Measurements from ENCODE around the gene CEP41. TPM values are rescaled to one million over a fixed set of nuclear protein-coding genes. Genes with fewer than 3 reads are reported as not detected.

CEP41 gene
- polyA plus RNA-seq, 3 donors = 2.9 to 8.5 (median 7.2) TPM

- Histone ChIP-seq H4K20me1 (ENCODE audit: insufficient read depth, low read length) (no peaks in the 10 kb centered on the region), H3K9me3 (replicated peaks in 1 of 2; ENCODE audit: control insufficient read depth in 1 of 2, insufficient read depth in 1 of 2, low read length in 2 of 2) (peaks cover 20 to 26% of the 10 kb centered on the region in 2 donors), H3K4me2 (replicated peaks; ENCODE audit: extremely low read depth, low read length, poor library complexity, severe bottlenecking) (no peak overlapping the region), H3K9ac (ENCODE audit: insufficient read depth, low read length, poor library complexity, severe bottlenecking) (no peak overlapping the region), H3K27me3 (ENCODE audit: control insufficient read depth in 2 of 2, insufficient read depth in 2 of 2, low read length in 2 of 2) (no peaks in the 10 kb centered on the region), H3K27ac (ENCODE audit: low read depth in 1 of 2, low read length in 2 of 2) (no peak overlapping the region), H2AFZ (ENCODE audit: insufficient read depth, low read depth, low read length, poor library complexity, severe bottlenecking) (no peak overlapping the region), H3K36me3 (replicated peaks in 1 of 2; ENCODE audit: control insufficient read depth in 1 of 2, insufficient read depth in 2 of 2, low read length in 2 of 2) (no peaks in the 10 kb centered on the region), H3K79me2 (ENCODE audit: insufficient read depth, low read length) (no peaks in the 10 kb centered on the region), H3K4me3 (replicated peaks in 1 of 3; ENCODE audit: low read depth in 2 of 3, low read length in 3 of 3) (no peak overlapping the region), H3K4me1 (ENCODE audit: control insufficient read depth in 1 of 2, insufficient read depth in 2 of 2, low read length in 2 of 2) (no peaks in the 10 kb centered on the region)
- intact Hi-C loops (cut with micrococcal nuclease) = no loop called here
- no peak overlapping the region for H3K4me3 Mint-ChIP-seq
- H3K27ac Mint-ChIP-seq = no peak overlapping the region
- no CpG with 5 or more reads among the region's 3 CpGs for WGBS (ENCODE audit: insufficient coverage)
- H3K36me3 Mint-ChIP-seq = no peaks in the 10 kb centered on the region
- H3K4me1 Mint-ChIP-seq = peaks cover 4% of the 10 kb centered on the region
- no peak for TF ChIP-seq CTCF (IDR thresholded peaks at IDR 0.05)
- H3K27me3 Mint-ChIP-seq (ENCODE audit: low read depth in 3 of 3) = no peaks in the 10 kb centered on the region
- H3K9me3 Mint-ChIP-seq = peaks cover 8 to 27% (median 20%) of the 10 kb centered on the region in 7 donors
- DNase-seq = no peak
Measured at GRCh38 chr7:130360518-130360917, 80.3 kb downstream of the CEP41 start.

DNA sequence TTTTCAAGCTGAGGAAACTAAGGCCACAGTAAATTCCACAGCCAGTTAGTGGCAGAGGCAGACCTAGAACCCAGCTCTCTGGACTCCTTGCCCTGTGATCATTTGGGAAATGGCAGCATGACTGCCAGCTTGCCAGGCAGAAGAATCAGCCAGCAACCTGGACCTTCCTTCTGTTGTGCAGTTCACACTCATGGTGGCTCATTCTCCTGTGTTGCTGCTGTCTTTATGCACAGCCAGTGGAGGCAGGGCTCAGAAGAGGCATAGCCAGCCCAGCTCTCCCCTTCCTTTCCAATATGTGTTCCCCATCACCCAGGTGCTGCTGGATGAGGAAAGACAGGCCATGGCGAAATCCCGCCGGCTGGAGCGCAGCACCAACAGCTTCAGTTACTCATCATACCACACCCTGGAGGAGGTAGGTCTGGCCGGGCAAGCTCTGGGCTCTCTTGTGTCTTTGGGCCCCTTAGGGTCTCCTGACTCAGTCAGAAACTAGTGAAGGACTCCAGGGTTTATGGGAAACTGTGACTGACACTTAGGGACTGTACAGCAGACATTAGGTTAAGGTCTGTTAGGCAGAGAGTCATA lies 81.4 kb downstream of the CEP41 start:
- H3K27me3 Mint-ChIP-seq (ENCODE audit: low read depth in 3 of 3) = peaks cover 0 to 2% (median 0%) of the 10 kb centered on the region in 3 donors
- intact Hi-C loops (cut with micrococcal nuclease) = no loop called here

More for the DNA sequence above, 81.4 kb downstream of the CEP41 start:
- no peak overlapping the region for H3K9ac ChIP-seq (ENCODE audit: insufficient read depth, low read length, poor library complexity, severe bottlenecking)
- H3K9me3 ChIP-seq (replicated peaks in 1 of 2; ENCODE audit: control insufficient read depth in 1 of 2, insufficient read depth in 1 of 2, low read length in 2 of 2) = peaks cover 20 to 26% of the 10 kb centered on the region in 2 donors
- no peaks in the 10 kb centered on the region for H3K79me2 ChIP-seq (ENCODE audit: insufficient read depth, low read length)
- H3K4me1 ChIP-seq (ENCODE audit: control insufficient read depth in 1 of 2, insufficient read depth in 2 of 2, low read length in 2 of 2) = no peaks in the 10 kb centered on the region
- no peak overlapping the region for H3K4me3 ChIP-seq (replicated peaks in 1 of 3; ENCODE audit: low read depth in 2 of 3, low read length in 3 of 3)
- H3K4me2 ChIP-seq (replicated peaks; ENCODE audit: extremely low read depth, low read length, poor library complexity, severe bottlenecking) = no peak overlapping the region
- no peaks in the 10 kb centered on the region for H3K36me3 ChIP-seq (replicated peaks in 1 of 2; ENCODE audit: control insufficient read depth in 1 of 2, insufficient read depth in 2 of 2, low read length in 2 of 2)
- no peak overlapping the region for H3K27ac ChIP-seq (ENCODE audit: low read depth in 1 of 2, low read length in 2 of 2)
- no peak for TF ChIP-seq CTCF (IDR thresholded peaks at IDR 0.05)
- Mint-ChIP-seq H3K4me1 (peaks cover 4% of the 10 kb centered on the region), H3K4me3 (no peak overlapping the region), H3K27ac (no peak overlapping the region), H3K9me3 (peaks cover 8 to 27% (median 20%) of the 10 kb centered on the region in 7 donors), H3K36me3 (no peaks in the 10 kb centered on the region)
- no peak for DNase-seq
- H2AFZ ChIP-seq (ENCODE audit: insufficient read depth, low read depth, low read length, poor library complexity, severe bottlenecking) = no peak overlapping the region
- H3K27me3 ChIP-seq (ENCODE audit: control insufficient read depth in 2 of 2, insufficient read depth in 2 of 2, low read length in 2 of 2) = no peaks in the 10 kb centered on the region
- no peaks in the 10 kb centered on the region for H4K20me1 ChIP-seq (ENCODE audit: insufficient read depth, low read length)
- WGBS (ENCODE audit: insufficient coverage) = no CpG with 5 or more reads among the region's 5 CpGs

Measured in CD14-positive monocyte (primary cell).